Peyer's patch (tissue), 4 donors: Measurements from ENCODE around the gene LRP6. TPM values are rescaled to one million over a fixed set of nuclear protein-coding genes. Genes with fewer than 3 reads are reported as not detected.

ENCODE experiments used
- DNase-seq, 3 donors: peaks; one replicate each; pipeline ENCODE4 v3.0.0-alpha.2; 2017 to 2019
- H3K27ac ChIP-seq, 4 donors: fragments of 200-600 bp; sonication (generic); one replicate each; pipeline ENCODE4 v1.5.1; 2016 to 2019
- H3K27me3 ChIP-seq, 2 donors: fragments of 200-600 bp; sonication (generic); one replicate each; pipeline ENCODE4 v1.5.1; 2019
- H3K36me3 ChIP-seq, 3 donors: fragments of 200-600 bp; sonication (generic); one replicate each; pipeline ENCODE4 v1.5.1; 2016 to 2019
- H3K4me1 ChIP-seq, 4 donors: fragments of 200-600 bp; sonication (generic); one replicate each; pipeline ENCODE4 v1.5.1; 2016 to 2019
- H3K4me3 ChIP-seq, 4 donors: fragments of 200-600 bp; sonication (generic); 1 replicate in 3 of 4; 2 replicates in 1 of 4; pipeline ENCODE4 v1.5.1; 2016 to 2019; ENCODE audit warnings: mild to moderate bottlenecking in 1 of 4
- H3K9me3 ChIP-seq, 4 donors: fragments of 200-600 bp; sonication (generic); one replicate each; pipeline ENCODE4 v1.5.1; 2016 to 2019; ENCODE audit warnings: mild to moderate bottlenecking in 1 of 4
- POLR2A ChIP-seq, 2 donors: fragments of 450-650 bp; IDR thresholded peaks; one replicate each; pipeline ENCODE4 v1.5.1; 2017; ENCODE audit warnings: antibody characterized with exemption in 2 of 2, mild to moderate bottlenecking in 2 of 2, moderate library complexity in 2 of 2
- total RNA-seq, 4 donors: library from RNA; depleted of rRNA; stranded (reverse); fragments of >200 nt; gene quantifications; one replicate each; pipeline ENCODE4 v1.1.0, GENCODE V29; 2016
- TF ChIP-seq, protein P1 (sequence below), 6 experiments: fragments of 450-650 bp in 4 of 6; fragments of 200-600 bp in 2 of 6; sonication (generic) in 1 of 6; IDR thresholded peaks; one replicate each; pipeline ENCODE4 v1.5.1; 2017 to 2019; ENCODE audit warnings: antibody characterized with exemption in 6 of 6, mild to moderate bottlenecking in 3 of 6, moderate library complexity in 1 of 6

The LRP6 gene
- total RNA-seq, 4 donors from 2014 or later = 27.3 to 78.4 (median 56.2) TPM

DNA sequence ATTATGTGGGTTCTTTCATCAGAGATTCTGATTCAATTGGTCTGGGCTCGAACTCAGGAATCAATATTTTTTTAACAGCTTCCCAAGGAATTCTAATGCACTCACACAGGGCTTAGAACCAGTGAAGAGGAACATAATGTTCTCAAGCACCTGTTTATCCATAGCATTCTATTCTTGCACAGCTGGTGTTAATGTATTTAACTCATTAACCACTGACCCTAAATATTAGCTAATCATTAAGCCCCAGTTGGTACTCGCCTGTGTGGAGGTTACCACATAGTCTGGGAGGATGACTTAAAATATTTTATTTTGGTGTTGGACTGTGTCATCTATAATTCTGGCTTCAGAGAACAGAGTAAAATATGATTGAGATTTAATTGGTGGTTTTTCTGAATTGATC lies 45.3 kb downstream of the LRP6 start:
- H3K4me3 ChIP-seq = no peak overlapping the region

DNA sequence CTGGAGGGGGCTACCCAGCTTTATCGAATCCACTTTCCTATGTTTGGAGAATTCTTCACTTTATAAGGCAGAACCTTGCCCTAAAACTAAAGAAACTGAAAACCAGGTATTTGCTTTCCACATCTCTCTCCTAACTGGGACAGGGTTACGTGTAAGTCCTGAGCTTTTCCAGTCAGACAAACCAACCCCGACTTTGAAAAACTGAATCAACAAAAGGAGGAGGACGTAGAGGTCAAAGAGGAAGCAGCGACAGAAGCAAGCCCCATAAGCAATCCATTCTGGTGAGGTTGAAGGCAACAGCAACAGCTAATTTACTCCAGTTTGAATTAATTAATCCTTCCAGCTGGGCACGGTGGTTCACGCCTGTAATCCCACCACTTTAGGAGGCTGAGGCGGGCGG lies 47.2 kb downstream of the LRP6 start:
- H3K9me3 ChIP-seq = no peaks in the 10 kb centered on the region
- H3K27me3 ChIP-seq = no peaks in the 10 kb centered on the region
- no peak for DNase-seq
- H3K27ac ChIP-seq = no peak overlapping the region
- H3K36me3 ChIP-seq = no peaks in the 10 kb centered on the region
- no peaks in the 10 kb centered on the region for H3K4me1 ChIP-seq
- no peak overlapping the region for H3K4me3 ChIP-seq
- TF ChIP-seq, protein P1, sequence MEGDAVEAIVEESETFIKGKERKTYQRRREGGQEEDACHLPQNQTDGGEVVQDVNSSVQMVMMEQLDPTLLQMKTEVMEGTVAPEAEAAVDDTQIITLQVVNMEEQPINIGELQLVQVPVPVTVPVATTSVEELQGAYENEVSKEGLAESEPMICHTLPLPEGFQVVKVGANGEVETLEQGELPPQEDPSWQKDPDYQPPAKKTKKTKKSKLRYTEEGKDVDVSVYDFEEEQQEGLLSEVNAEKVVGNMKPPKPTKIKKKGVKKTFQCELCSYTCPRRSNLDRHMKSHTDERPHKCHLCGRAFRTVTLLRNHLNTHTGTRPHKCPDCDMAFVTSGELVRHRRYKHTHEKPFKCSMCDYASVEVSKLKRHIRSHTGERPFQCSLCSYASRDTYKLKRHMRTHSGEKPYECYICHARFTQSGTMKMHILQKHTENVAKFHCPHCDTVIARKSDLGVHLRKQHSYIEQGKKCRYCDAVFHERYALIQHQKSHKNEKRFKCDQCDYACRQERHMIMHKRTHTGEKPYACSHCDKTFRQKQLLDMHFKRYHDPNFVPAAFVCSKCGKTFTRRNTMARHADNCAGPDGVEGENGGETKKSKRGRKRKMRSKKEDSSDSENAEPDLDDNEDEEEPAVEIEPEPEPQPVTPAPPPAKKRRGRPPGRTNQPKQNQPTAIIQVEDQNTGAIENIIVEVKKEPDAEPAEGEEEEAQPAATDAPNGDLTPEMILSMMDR (IDR thresholded peaks at IDR 0.05) = no peak
- TF ChIP-seq POLR2A (IDR thresholded peaks at IDR 0.05) = no peak

More for the DNA sequence above, 45.3 kb downstream of the LRP6 start:
- H3K4me1 ChIP-seq = no peaks in the 10 kb centered on the region
- no peak for DNase-seq
- TF ChIP-seq, protein P1 (IDR thresholded peaks at IDR 0.05) = no peak
- TF ChIP-seq POLR2A (IDR thresholded peaks at IDR 0.05) = no peak
- no peaks in the 10 kb centered on the region for H3K27me3 ChIP-seq
- H3K9me3 ChIP-seq = no peaks in the 10 kb centered on the region
- no peaks in the 10 kb centered on the region for H3K36me3 ChIP-seq
- H3K27ac ChIP-seq = no peak overlapping the region

DNA sequence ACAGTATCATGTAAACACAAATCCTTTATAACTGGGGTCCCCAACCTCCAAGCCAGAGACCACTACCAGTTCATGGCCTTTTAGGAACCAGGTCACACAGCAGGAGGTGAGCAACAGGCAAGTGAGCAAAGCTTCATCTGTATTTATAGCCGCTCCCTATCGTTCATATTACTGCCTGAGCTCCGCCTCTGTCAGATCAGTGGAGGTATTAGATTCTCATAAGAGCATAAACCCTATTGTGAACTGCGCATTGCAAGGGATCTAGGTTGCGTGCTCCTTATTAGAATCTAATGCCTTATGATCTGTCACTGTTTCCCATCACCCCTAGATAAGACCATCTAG lies 49.9 kb downstream of the LRP6 start:
- H3K27me3 ChIP-seq = no peaks in the 10 kb centered on the region
- TF ChIP-seq POLR2A (IDR thresholded peaks at IDR 0.05) = no peak
- TF ChIP-seq, protein P1 (IDR thresholded peaks at IDR 0.05) = no peak
- H3K27ac ChIP-seq = no peak overlapping the region
- no peaks in the 10 kb centered on the region for H3K36me3 ChIP-seq
- no peak overlapping the region for H3K4me3 ChIP-seq
- no peaks in the 10 kb centered on the region for H3K9me3 ChIP-seq
- DNase-seq = no peak
- H3K4me1 ChIP-seq = no peaks in the 10 kb centered on the region

DNA sequence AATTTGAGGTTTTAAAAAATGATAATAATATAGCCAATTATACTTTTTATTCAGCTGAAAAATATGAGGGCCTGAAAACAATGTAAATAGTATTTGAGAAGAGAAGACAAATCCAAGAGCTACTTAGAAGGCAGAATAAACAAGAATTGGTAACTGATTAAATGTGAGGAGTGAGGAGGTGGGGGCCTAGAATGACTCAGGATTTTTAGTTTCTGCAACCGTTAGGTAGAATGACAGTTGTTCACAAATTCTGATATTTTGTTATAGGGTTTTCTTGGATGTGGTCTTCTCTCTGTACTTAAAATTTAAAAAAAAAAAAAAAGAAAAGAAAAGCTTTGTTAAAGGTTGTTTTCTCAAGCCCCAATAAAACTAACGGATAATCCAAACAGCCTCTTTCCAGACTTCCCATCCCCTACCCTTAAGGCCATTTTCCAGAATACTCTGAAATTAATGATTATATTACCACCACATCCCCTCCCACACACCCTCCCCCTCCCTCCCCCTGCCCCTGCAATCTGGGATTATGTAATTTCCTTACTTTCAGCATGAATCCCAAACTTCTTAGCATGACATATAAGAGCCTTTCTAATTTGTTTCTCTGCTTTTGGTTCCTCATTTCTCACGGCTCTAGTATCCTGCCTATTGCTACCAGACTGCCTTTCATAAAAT lies 50.4 kb downstream of the LRP6 start:
- H3K4me3 ChIP-seq = no peak overlapping the region
- no peaks in the 10 kb centered on the region for H3K27me3 ChIP-seq
- H3K4me1 ChIP-seq = no peaks in the 10 kb centered on the region
- H3K9me3 ChIP-seq = no peaks in the 10 kb centered on the region
- no peak overlapping the region for H3K27ac ChIP-seq
- no peak for DNase-seq
- TF ChIP-seq, protein P1 (IDR thresholded peaks at IDR 0.05) = no peak
- TF ChIP-seq POLR2A (IDR thresholded peaks at IDR 0.05) = no peak
- no peaks in the 10 kb centered on the region for H3K36me3 ChIP-seq

DNA sequence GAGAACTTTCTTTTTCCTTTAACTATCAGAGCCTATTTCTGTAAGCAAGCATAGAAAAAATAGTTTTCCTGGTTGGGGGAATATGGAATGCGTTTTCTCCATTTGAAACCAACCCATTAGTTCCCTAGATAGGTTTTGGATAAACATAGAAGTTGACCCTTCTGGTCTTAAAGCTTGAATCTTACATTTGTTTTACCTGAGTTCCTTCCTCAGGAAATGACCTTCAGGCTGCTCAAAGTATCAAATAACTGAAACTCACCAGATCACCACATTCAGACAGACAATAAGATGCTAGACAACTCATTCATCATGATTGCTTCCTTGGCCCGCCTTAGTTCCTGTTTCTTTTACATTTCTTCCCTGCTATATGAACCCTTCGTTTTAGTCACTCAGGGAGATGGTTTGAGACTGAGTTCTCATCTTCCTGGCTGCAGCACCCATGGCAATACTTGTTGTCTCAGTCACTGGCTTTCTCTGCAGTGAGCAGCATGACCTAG lies 52.2 kb downstream of the LRP6 start:
- no peaks in the 10 kb centered on the region for H3K27me3 ChIP-seq
- no peaks in the 10 kb centered on the region for H3K36me3 ChIP-seq
- H3K4me1 ChIP-seq = no peaks in the 10 kb centered on the region
- TF ChIP-seq, protein P1 (IDR thresholded peaks at IDR 0.05) = no peak
- TF ChIP-seq POLR2A (IDR thresholded peaks at IDR 0.05) = no peak
- DNase-seq = no peak
- H3K4me3 ChIP-seq = no peak overlapping the region
- H3K9me3 ChIP-seq = no peaks in the 10 kb centered on the region
- H3K27ac ChIP-seq = no peak overlapping the region
